ENCODE data around the gene TBXAS1. TPM values are rescaled to one million over a fixed set of nuclear protein-coding genes. Genes with fewer than 3 reads are reported as not detected.

TBXAS1 gene
- total and polyA plus RNA-seq, 8 donors: 0.74 to 18.4 (median 2.2) TPM

GRCh38 chr7:140057143-140057535, 228.1 kb downstream of the TBXAS1 start:
- FAIRE-seq (no peak), ATAC-seq (no peak), DNase-seq (no peak)
- Histone ChIP-seq H3K27ac (no peak overlapping the region), H3K36me3 (peaks cover 0 to 8% (median 0%) of the 10 kb centered on the region in 3 donors), H3K27me3 (no peaks in the 10 kb centered on the region), H3K4me1 (peaks cover 12 to 32% (median 24%) of the 10 kb centered on the region in 3 donors), H3K9me3 (no peaks in the 10 kb centered on the region), H3K4me3 (no peak overlapping the region)
- intact Hi-C loops (cut with DNase I): no loop called here
- TF ChIP-seq CTCF (IDR thresholded peaks at IDR 0.05): no peak
- WGBS, 2 donors: 94 to 98% methylated on average over 3 of the region's 3 CpGs

DNA sequence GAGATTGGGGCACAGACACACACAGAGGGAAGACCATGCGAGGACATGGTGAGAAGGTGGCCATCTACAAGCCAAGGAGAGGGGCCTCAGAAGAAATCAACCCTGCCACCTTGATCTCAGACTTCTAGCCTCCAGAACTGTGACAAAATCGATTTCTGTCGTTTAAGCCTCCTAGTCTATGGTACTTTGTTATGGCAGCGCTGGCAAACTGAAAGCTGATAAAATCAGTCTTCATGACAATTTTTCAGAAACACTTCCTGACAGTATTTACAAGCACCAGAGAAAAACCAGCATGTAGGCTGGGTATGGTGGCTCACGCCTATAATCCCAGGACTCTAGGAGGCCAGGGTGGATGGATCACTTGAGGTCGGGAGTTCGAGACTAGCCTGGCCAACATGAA, 229.5 kb downstream of the TBXAS1 start:
- peaks cover 12 to 32% (median 24%) of the 10 kb centered on the region in 3 donors for H3K4me1 ChIP-seq

GRCh38 chr7:140059273-140060242, 230.5 kb downstream of the TBXAS1 start:
- peak; percentile 59 to 75 (median 62) for ATAC-seq
- H3K36me3 ChIP-seq: peaks cover 0 to 8% (median 0%) of the 10 kb centered on the region in 3 donors
- no peak overlapping the region for H3K4me3 ChIP-seq
- H3K27ac ChIP-seq: peak overlapping the region in 3 of 4 donors; percentile 45 to 96 (median 90)
- no peak for TF ChIP-seq CTCF (IDR thresholded peaks at IDR 0.05)
- intact Hi-C loops (cut with DNase I): no loop called here
- DNase-seq: peak; percentile 80 to 89 (median 85)
- H3K9me3 ChIP-seq: no peaks in the 10 kb centered on the region
- H3K27me3 ChIP-seq: no peaks in the 10 kb centered on the region
- FAIRE-seq: no peak
- 21 to 35% methylated on average over 12 of the region's 12 CpGs for WGBS, 2 donors
- H3K4me1 ChIP-seq: peaks cover 12 to 32% (median 24%) of the 10 kb centered on the region in 3 donors

More for the DNA sequence above, 229.5 kb downstream of the TBXAS1 start:
- Histone ChIP-seq H3K27ac (peak overlapping the region in 2 of 4 donors; percentile 32 to 90), H3K27me3 (no peaks in the 10 kb centered on the region), H3K4me3 (no peak overlapping the region), H3K9me3 (no peaks in the 10 kb centered on the region), H3K36me3 (peaks cover 0 to 8% (median 0%) of the 10 kb centered on the region in 3 donors)
- WGBS, 2 donors: 67 to 75% methylated on average over 7 of the region's 7 CpGs
- no peak for ATAC-seq
- DNase-seq: no peak
- intact Hi-C loops (cut with DNase I): no loop called here
- TF ChIP-seq CTCF (IDR thresholded peaks at IDR 0.05): no peak
- no peak for FAIRE-seq

DNA sequence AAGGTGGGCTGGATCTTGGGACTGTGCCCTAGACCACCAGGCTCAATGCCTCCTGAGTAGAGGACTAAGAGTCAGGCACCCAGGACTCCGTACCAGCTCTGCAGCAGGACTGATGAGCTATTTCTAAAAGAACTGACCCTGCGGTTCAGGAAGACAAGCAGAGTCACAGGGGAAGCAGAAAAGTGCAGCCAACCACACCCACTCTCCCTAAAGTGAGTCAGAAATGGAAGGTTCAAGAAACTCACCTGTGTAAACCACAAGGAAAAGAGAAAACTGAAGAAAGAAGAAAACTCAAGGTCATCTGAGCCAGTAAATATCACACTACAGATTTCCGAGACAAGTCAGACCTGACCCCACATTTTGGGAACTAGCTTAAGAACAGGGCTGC, 231.2 kb downstream of the TBXAS1 start:
- Histone ChIP-seq H3K4me1 (peaks cover 12 to 32% (median 24%) of the 10 kb centered on the region in 3 donors), H3K27me3 (no peaks in the 10 kb centered on the region), H3K4me3 (peak overlapping the region in 1 of 4 donors; percentile 8), H3K9me3 (no peaks in the 10 kb centered on the region), H3K27ac (peak overlapping the region in 2 of 4 donors; percentile 90 to 96), H3K36me3 (peaks cover 0 to 8% (median 0%) of the 10 kb centered on the region in 3 donors)
- intact Hi-C loops (cut with DNase I): no loop called here
- DNase-seq: no peak
- FAIRE-seq: no peak
- no peak for TF ChIP-seq CTCF (IDR thresholded peaks at IDR 0.05)
- ATAC-seq: no peak
- WGBS, 2 donors: 68 to 73% methylated on average over 3 of the region's 3 CpGs
